Esophagus muscularis mucosa (tissue), 4 donors: ENCODE measurements around the gene CCDC148. TPM values are rescaled to one million over a fixed set of nuclear protein-coding genes. Genes with fewer than 3 reads are reported as not detected.
"Not testable (repeated sequence)": the region's sequence is repeated elsewhere in the genome, so short reads cannot be mapped to it uniquely, and the experiment has no call there.

Source experiments
- DNase-seq: peaks from one replicate; pipeline ENCODE4 v3.0.0-alpha.2; 2017; ENCODE audit errors: extremely low spot score
- H3K27ac ChIP-seq, 4 donors: fragments of 200-600 bp; sonication (generic); replicated peaks in 1 of 4; 1 replicate in 3 of 4; 2 replicates in 1 of 4; pipeline ENCODE4 v1.5.1; 2016 to 2019; ENCODE audit warnings: mild to moderate bottlenecking in 1 of 4
- H3K27me3 ChIP-seq, 4 donors: fragments of 200-600 bp; sonication (generic); one replicate each; pipeline versions ENCODE4 v1.5.1 to v1.6.0; 2016 to 2019
- H3K36me3 ChIP-seq, 4 donors: fragments of 200-600 bp; sonication (generic); one replicate each; pipeline ENCODE4 v1.5.1; 2016 to 2019
- H3K4me1 ChIP-seq, 4 donors: fragments of 200-600 bp; sonication (generic); one replicate each; pipeline ENCODE4 v1.5.1; 2016 to 2019
- H3K4me3 ChIP-seq, 4 donors: fragments of 200-600 bp; sonication (generic); 1 replicate in 2 of 4; 2 replicates in 2 of 4; pipeline ENCODE4 v1.5.1; 2016 to 2019; ENCODE audit warnings: mild to moderate bottlenecking in 4 of 4, moderate library complexity in 1 of 4
- H3K9me3 ChIP-seq, 4 donors: fragments of 200-600 bp; sonication (generic); 1 replicate in 3 of 4; 2 replicates in 1 of 4; pipeline ENCODE4 v1.5.1; 2016 to 2019
- CTCF ChIP-seq, 3 experiments: fragments of 200-600 bp in 2 of 3; fragments of 450-650 bp in 1 of 3; sonication (generic) in 2 of 3; IDR thresholded peaks; one replicate each; pipeline ENCODE4 v1.5.1; 2017 to 2019; ENCODE audit warnings: antibody characterized with exemption in 3 of 3, mild to moderate bottlenecking in 2 of 3, moderate library complexity in 1 of 3
- EP300 ChIP-seq: sonication (generic); formaldehyde crosslinking; IDR thresholded peaks from one replicate; pipeline ENCODE4 v1.6.1; 2017; ENCODE audit warnings: antibody characterized with exemption
- POLR2A ChIP-seq: fragments of 450-650 bp; IDR thresholded peaks from one replicate; pipeline ENCODE4 v1.6.1; 2017; ENCODE audit warnings: antibody characterized with exemption, moderate library complexity, mild to moderate bottlenecking, low read depth
- POLR2AphosphoS5 ChIP-seq, 2 donors: sonication (generic); formaldehyde crosslinking; IDR thresholded peaks; one replicate each; pipeline ENCODE4 v1.6.1; 2017; ENCODE audit warnings: antibody characterized with exemption in 2 of 2
- WGBS: methylation state at CpG from one replicate; pipeline ENCODE4 v1.1.5; 2018; 5-methylcytosine and 5-hydroxymethylcytosine counted together
- intact Hi-C: fragments of 100-400 bp; cut with DNase I; formaldehyde crosslinking; loops from one replicate; pipeline ENCODE4 v1.15.1; 2023
- total RNA-seq, 4 donors: library from RNA; depleted of rRNA; stranded (reverse); fragments of >200 nt; gene quantifications; one replicate each; pipeline versions ENCODE4 v1.1.0 to v1.2.1, GENCODE V29; 2016

Gene CCDC148
- total RNA-seq, 4 donors from 2014 or later, result 2.1 to 3.7 (median 2.9) TPM

DNA sequence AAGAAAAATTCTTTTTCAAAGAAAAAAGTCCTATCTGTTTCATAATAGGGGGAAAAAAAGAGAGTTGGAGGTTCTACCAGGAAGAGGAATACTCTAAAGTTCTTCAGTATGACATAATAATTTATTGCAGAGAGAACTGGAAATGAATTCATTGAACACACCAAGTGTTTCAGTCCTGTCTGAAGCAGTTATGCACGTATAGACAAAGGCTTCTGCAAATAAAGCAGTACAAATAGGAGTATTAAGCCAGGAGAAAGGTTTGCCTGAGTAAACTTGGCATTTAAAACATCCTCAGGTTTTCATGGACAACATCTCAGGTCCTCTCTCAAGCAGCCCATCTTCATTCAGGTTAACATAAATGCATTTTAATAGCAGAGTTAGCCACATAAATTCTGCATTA lies 141.6 kb downstream of the CCDC148 start:
- 48% methylated on average over 1 of the region's 1 CpG for WGBS
- H3K4me1 ChIP-seq, result no peaks in the 10 kb centered on the region
- TF ChIP-seq CTCF (IDR thresholded peaks at IDR 0.05), result no peak
- no peak for TF ChIP-seq POLR2A
- TF ChIP-seq EP300, result no peak
- no peak for TF ChIP-seq POLR2AphosphoS5 (IDR thresholded peaks at IDR 0.05)
- H3K4me3 ChIP-seq, result no peak overlapping the region
- H3K27ac ChIP-seq, result no peak overlapping the region
- H3K9me3 ChIP-seq, result no peaks in the 10 kb centered on the region
- intact Hi-C loops, result no loop called here
- no peaks in the 10 kb centered on the region for H3K36me3 ChIP-seq
- H3K27me3 ChIP-seq, result no peaks in the 10 kb centered on the region
- DNase-seq, result no peak

- Histone ChIP-seq H3K27me3 (no peaks in the 10 kb centered on the region), H3K4me3 (no peak overlapping the region), H3K36me3 (no peaks in the 10 kb centered on the region), H3K9me3 (no peaks in the 10 kb centered on the region), H3K4me1 (no peaks in the 10 kb centered on the region), H3K27ac (no peak overlapping the region)
- intact Hi-C loops, result no loop called here
- no peak for DNase-seq
- 82% methylated on average over 2 of the region's 2 CpGs for WGBS
- no peak for TF ChIP-seq EP300
- no peak for TF ChIP-seq POLR2A
- no peak for TF ChIP-seq CTCF (IDR thresholded peaks at IDR 0.05)
- TF ChIP-seq POLR2AphosphoS5 (IDR thresholded peaks at IDR 0.05), result no peak
Measured at GRCh38 chr2:158313734-158314133, 142.8 kb downstream of the CCDC148 start.

DNA sequence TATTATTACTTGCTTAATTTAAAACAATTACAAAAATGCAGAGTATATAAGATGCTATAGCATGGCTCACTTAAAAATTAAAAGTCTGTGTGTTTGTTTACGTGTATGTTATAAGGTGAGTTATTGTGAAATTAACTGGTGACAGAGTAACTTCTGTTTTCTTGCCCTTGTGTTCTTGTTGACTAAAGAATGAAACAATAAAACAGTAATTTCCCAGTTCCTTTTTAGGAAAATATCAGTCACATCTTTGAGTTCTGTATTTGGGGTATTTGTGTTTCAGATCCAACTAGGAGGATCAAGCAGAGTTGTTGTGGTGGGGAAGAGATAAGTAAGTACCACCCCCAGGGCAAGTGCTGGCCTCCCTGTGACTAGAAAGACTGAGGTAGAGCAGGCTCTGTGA lies 143.6 kb downstream of the CCDC148 start:
- 85% methylated on average over 1 of the region's 1 CpG for WGBS
- H3K9me3 ChIP-seq, result no peaks in the 10 kb centered on the region
- H3K4me1 ChIP-seq, result no peaks in the 10 kb centered on the region
- no peak for DNase-seq
- intact Hi-C loops, result no loop called here
- TF ChIP-seq CTCF (IDR thresholded peaks at IDR 0.05) (no peak), POLR2AphosphoS5 (IDR thresholded peaks at IDR 0.05) (no peak), POLR2A (no peak), EP300 (no peak)
- no peaks in the 10 kb centered on the region for H3K36me3 ChIP-seq
- no peaks in the 10 kb centered on the region for H3K27me3 ChIP-seq
- no peak overlapping the region for H3K27ac ChIP-seq
- H3K4me3 ChIP-seq, result no peak overlapping the region

GRCh38 chr2:158310407-158310806 lies 146.1 kb downstream of the CCDC148 start:
- H3K4me3 ChIP-seq, H3K27ac ChIP-seq, H3K27me3 ChIP-seq, intact Hi-C loops, DNase-seq, H3K36me3 ChIP-seq, H3K4me1 ChIP-seq, H3K9me3 ChIP-seq: not testable (repeated sequence)
- 89% methylated on average over 6 of the region's 27 CpGs for WGBS

GRCh38 chr2:158305501-158305900 lies 151.1 kb downstream of the CCDC148 start:
- no peak for DNase-seq
- no peak overlapping the region for H3K27ac ChIP-seq
- H3K4me1 ChIP-seq, result peaks cover 0 to 4% (median 0%) of the 10 kb centered on the region in 4 donors
- H3K36me3 ChIP-seq, result no peaks in the 10 kb centered on the region
- intact Hi-C loops, result no loop called here
- 90% methylated on average over 2 of the region's 2 CpGs for WGBS
- H3K27me3 ChIP-seq, result no peaks in the 10 kb centered on the region
- no peak overlapping the region for H3K4me3 ChIP-seq
- H3K9me3 ChIP-seq, result no peaks in the 10 kb centered on the region
- no peak for TF ChIP-seq EP300
- no peak for TF ChIP-seq POLR2AphosphoS5 (IDR thresholded peaks at IDR 0.05)
- no peak for TF ChIP-seq POLR2A
- no peak for TF ChIP-seq CTCF (IDR thresholded peaks at IDR 0.05)
